GM21576 (cell line): ENCODE results near the gene LONP1.
"Not testable (repeated sequence)": the region's sequence is repeated elsewhere in the genome, so short reads cannot be mapped to it uniquely, and the experiment has no call there.

ENCODE experiments used
- ATAC-seq: cut with Tn5 transposase; IDR thresholded peaks from one replicate; pipeline ENCODE4 v1.9.1; 2021; ENCODE audit warnings: mild to moderate bottlenecking, moderate library complexity; ENCODE audit not compliant: unreplicated experiment

LONP1 gene

DNA sequence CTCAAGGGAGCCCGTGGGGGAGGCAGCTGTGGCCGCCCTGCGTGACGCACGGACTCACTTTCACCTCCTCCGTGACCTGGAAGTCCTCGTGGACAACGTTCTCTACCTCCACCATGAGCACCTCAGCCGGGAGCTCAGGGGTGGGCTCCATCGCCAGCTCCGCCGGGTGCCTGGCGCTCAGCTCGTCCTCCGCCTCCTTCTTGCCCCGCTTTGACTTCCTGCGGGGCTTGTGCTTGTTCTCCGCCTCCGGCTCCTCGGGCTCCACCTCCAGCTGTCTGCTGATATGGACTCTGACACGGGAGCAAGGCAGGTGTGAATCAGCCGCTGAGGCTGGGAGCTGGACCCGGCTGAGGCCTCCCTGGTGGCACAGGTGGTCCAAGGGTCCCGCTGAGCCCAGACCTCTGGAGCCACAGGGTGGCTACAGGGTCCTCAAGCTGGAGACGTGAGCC lies 8.2 kb downstream of the LONP1 start:
- ATAC-seq = no peak

DNA sequence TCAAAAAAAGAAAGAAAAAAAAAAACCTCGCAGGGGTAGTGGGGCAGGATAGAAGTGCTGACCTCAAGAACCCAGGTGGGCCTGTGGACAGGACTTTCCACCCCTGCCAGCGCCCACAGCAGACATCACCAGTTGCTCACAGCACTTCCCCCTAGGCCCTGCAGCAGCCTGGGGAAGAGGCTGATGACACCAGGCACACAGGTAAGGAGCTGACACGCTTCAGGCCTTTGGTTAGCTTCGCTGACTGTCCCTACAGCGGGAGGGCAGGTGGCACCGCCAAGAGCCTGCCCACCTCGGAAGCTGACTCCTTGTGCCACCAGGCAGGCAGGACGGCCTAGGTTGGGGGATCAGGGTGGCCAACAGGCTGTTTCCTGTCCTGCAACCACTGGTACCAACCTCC lies 8.9 kb downstream of the LONP1 start:
- no peak for ATAC-seq

DNA sequence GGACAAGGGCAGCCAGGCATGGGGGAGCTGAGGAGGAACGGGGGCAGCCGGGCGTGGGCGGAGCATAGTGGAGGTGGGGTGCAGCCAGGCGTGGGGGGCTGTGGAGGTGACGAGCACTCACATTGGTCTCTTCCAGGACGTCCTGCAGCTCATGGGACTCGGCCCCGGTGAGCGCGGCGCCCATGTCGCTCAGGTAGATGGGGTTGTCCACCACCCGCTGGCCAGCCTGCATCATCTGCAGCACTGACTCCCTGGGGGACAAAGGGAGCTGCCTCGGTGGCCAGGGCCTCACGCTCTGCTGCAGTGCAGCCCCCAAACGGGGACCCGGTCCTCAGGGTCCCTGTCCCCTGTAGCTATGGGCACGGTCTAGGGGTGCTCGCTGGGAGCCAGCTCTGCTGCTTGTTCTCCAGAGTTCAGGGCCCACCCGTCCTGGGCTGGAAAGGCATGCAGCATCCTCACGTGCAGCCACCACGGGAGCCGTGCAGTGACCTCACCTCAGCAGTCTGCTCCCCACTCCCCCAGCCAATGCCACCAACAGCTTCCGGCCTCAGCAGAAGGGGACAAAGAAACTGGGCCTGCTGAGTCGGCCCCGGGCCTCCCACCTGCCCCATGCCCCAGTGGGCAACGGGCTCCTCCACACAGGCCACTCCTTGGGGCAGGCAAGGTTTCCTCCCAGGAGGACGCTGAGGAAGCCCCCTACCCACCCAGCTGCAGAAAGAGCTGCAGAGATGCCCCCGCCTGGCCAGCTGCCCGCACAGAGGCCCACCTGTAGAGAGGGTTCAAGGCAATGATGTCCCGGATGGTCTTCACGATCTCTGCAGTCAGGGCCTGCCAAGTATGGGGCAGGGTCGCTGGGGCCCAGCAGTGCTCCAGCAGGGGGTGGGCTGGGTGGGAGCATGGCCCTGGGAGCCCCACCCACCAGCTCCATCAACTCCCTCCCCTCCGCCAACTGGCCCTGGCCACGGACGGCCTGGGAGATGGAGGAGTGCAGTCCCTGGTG lies 12.1 kb downstream of the LONP1 start:
- no peak for ATAC-seq

DNA sequence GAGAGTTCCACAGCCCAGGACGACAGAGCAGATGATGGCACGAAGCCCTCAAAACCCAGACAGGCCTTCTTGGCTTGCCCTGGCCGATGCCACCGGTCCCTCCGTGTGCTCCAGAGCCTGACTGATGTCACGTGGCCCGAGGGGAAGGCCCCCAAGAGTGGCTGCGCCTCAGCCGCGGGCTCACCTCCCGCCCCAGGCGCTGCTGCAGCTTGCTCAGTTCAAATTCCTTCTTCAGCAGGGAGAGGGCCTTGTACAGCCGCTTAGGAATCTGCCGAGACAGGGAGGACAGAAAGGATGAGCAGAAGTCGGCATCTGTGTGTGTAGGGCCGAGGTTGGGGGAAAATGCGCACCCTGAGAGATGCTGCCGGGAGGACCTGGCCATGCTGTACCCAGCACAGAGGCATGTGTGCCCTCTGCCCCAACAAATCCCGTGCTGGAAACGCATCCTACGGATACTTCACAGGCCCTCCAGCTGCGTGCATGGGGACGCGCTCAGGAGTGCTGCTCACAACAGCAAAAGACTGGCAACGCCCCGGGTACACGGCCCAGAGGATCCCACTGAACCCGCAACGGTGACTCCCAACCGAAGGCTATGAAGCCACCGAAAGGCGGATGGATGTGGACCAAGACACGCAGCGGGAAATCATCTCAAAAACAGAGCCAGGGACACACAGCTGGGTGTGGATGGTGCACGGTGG lies 12.9 kb downstream of the LONP1 start:
- no peak for ATAC-seq

DNA sequence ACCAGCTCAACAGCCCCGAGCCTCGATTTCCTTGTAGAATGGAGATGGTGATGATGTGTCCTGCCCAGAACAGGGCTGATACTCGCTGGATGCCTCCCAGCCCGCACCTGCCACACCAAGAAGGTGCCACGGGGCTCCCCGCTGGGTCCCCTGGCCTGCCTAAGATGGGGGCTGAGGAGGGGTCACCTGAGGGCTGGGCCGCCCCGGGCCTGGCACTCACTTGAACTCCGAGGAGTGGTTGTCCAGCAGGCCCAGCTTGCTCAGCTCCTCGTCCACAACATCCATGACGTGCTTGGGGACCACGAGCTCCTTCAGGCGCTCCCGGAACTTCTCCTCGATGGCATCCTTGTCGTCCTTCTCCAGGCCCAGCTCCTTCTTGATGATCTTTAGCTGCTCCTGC lies 14.4 kb downstream of the LONP1 start:
- no peak for ATAC-seq

DNA sequence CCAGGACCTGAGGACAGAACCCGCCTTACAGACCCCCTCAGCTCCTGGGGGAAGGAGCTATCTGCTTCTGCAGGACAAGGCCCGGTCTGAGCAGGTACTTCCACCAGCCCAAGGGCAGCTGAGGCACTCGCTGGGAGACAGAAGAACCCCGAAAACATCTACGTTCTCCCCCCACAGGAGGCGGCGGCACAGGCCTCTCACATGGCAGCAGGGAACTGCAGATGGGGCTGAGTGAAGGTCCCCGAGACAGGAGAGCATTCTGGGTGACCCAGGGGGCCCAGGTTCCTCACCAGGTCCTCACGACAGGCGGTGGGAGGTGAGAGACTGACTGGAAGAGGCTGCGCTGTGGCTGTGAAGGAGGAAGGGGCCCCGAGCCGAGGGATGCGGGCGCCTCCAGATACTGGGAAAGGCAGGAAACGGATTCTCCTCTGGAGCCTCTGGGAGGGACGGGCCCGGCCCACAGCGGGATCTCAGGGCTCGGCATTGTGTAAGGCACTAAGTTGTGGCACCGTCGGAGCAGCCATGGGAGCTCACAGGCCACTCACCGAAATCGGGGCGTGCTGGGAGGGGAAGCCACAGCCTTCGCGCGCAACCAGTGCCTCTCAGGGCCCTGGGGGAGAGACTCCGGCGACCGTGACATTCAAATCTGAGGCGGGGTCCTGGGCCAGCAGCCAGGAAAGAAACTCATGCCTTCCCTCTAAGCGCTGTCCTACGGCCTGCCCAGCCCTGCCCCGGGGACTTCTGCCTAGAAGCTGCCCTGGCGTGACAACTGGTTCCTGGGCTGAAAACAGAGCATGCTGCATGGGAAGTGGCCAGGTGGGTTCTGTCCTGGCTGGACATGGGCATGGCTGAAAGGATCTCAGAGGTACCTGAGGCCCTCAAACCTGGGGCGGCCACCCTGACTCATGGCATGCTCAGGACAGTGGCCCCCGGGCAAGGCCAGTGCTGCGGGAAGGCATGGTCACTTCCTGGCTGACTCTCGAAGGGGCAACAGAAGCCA lies 15.8 kb downstream of the LONP1 start:
- ATAC-seq = no peak

DNA sequence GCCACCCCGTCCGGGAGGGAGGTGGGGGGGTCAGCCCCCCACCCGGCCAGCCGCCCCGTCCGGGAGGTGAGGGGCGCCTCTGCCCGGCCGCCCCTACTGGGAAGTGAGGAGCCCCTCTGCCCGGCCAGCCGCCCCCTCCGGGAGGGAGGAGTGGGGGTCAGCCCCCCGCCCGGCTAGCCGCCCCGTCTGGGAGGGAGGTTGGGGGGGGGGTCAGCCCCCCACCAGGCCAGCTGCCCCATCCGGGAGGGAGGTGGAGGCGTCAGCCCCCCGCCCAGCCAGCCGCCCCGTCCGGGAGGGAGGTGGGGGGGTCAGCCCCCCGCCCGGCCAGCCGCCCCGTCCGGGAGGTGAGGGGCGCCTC lies 17.9 kb downstream of the LONP1 start:
- not testable (repeated sequence) for ATAC-seq

DNA sequence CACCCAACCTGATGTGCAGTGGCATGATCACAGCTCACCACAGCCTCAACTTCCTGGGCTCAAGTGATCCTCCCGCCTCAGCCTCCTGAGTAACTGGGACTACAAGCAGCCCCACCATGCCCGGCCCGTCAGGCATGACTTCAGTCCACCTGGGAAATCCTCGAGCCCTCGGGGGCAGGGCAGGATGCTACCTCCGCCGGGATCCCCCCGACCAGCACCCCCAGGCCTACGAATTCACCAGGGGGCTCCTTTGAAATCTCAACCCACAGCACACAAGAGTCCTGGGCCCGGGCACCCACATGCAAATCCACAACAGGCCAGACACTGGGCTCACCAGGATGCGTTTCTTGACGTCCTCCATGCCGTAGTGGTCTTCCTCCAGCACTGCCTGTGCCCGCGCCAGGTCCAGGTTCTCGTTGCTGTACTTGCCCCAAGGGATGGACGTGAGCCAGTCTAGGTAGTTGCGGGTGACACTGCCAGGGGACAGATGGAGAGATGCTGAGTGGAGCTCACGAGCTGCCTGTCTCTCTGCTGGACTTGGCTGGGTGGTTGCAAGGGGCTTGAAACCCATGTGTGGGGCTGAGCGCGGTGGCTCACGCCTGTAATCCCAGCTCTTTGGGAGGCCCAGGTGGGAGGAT lies 19.4 kb downstream of the LONP1 start:
- ATAC-seq = no peak

DNA sequence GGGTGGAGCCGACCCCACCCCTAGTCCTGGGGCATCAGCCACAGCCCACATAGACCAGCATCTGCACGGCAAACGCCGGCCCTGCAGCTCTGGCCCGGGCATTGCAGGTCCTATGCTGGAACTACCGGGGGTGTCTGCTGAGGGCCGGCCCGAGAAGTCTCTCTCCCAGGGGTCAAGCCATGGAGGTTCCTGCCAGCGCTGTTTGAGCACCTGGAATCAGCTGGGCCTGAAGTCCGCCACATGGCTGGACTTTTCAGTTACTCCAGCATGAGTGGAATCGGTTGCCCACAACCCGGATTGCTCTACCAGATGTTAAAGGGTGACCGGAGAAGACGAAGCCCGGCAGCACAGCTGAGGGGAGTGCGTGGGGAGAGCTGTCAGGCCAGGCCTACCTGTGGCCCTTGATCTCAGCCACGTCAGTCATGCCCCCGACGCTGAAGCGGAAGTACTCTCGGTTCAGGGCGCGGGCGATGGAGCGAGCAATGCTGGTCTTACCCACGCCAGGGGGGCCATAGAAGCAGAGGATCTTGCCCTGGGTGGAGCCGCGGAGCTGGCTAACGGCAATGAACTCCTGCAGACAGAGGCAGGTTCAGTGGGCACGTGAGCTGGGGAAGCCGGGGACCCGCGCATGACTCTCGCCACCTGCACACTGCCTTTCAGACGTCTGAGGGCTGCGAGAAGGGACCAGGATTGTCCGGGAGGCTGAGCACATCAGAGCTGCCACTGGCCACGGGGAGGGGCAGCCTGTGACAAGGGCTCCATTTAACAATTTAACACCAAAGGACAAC lies 21.1 kb downstream of the LONP1 start:
- ATAC-seq = no peak

DNA sequence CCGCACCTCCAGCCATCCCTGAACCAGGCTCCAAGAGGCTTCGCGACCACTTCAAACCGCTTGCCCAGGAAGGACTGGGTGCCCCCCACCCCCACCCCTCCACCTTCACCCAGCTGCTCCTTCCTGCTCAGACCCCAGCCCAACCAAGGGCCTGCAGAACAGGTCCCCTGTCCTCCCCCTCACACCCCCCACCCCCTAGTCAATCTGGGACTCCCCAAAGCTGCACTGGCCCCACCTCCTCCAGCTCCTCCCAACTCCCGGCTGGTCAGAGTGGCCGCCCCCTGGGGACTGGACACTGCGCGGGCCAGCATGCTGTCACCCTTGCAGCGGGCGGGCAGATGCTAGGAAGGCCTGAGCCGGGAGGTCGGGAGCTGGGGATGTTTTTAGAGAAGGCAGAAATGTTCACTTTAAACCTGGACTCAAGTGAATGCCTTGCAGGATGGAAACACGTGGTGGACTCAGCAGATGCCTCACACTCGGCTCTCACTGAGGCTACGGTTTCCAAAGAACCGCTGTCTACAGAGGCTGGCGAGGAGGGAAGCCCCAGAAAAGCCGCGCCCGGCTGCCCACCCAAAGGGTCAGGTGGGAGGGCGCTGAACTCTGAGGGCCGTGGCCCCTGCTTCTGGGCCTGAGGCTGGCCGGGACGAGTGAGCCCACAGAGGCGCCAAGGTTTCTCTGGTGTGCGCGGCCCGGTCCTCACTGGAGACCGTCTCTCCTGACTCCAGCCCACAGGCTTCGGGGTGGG lies 21.9 kb downstream of the LONP1 start:
- no peak for ATAC-seq

DNA sequence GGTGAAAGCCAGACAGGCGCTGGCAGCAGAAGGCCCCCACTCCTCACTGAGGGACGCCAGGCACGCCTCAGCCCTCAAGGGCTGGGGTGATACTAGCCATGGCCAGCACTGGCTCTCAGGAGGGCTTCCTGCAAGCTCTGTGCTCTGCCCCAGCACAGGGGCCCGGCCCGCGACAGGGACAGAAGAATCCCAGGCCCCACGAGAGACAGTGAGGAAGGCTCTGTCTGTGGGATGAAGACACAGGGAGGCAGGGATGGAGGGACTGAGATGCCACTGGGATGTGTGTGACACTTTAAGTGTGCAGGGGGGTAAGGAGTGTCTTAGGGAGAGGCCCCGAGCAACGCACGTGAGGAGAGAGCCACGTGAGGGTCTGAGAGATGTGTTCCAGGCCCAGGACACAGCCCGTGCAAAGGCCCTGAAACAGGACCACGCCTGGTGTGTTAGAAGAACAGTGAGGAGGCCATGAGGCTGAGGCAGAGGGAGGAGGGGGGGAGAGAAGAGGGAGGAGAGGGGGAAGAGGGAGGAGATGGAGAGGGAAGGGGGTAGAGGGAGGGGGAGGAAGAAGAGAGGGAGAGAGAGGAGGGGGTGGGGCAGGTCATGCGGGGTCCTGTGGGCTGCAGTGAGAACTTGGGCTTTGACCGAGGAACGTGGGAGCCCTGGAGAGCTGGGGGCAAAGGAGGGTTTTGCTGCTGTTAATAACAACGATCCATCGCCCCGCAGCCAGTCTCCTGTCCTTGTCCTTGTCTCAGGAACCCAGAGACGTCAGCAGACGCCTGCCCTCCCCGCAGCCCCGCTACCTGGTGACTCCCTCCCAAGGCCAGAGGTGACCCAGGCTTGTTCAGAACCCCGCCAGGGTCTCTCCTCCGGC lies 22.7 kb downstream of the LONP1 start:
- no peak for ATAC-seq

DNA sequence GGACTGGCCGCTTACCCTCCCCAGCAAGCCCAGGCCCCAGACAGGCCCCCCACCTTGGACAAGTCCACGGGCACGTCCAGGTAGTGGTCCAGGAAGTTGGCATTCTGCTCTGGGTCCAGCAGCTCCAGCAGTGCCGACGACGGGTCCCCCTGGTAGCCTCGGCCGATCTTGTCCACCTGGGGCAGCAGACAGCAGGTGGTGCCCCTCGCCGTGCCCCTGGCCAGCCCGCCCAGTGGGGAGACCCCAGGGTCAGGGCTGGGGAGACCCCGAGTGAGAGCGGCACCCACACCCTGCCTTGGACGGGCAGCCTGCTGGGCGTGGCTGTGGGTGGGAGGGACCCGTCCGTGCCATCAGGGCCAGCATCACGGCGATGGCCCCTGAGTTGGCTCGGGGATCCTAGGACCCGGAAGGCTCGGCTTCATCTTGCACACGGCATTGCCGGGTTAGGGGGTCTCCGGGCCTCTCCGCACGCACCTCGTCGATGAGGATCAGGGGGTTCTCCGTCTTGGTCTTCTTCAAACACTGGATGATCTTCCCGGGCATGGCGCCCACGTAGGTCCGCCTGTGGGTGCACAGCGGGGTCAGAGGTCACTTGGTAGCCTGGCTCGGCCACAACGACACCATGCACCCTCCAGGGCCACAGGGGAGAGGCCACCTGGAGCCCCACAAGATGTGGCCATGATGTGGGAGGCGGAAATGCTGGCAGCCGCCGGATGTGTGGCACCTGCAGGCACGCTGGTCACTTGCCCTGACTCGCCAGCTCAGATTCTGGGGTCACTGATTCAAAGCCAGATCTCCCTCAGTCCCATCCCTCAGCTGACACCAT lies 23.5 kb downstream of the LONP1 start:
- ATAC-seq = no peak

DNA sequence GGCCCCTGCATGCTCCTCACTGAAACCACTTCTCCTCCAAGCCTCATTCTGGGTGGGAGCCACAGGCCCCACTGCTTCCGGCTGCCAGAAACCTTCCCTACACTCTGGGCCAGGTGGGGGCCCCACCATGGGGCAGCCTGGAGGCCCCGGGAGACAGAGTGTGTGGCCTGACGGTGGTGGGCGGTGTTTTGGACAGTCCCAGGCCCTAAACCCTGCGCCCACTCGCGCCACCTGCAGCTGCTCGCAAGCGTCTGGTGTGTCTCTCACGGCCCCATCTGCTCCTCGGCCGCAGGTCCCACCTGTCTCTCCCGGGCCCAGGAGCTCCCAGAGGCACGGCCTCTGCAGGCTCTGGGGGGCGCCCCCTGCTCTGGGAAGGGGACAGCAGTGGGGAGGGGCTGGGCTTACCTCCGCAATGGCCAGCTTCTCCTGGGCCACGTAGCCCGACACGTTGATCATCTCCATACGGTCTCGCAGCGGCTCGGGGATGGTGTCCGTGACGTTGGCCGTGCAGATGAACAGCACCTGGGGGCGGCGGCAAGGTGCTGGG lies 24.2 kb downstream of the LONP1 start:
- ATAC-seq = no peak

DNA sequence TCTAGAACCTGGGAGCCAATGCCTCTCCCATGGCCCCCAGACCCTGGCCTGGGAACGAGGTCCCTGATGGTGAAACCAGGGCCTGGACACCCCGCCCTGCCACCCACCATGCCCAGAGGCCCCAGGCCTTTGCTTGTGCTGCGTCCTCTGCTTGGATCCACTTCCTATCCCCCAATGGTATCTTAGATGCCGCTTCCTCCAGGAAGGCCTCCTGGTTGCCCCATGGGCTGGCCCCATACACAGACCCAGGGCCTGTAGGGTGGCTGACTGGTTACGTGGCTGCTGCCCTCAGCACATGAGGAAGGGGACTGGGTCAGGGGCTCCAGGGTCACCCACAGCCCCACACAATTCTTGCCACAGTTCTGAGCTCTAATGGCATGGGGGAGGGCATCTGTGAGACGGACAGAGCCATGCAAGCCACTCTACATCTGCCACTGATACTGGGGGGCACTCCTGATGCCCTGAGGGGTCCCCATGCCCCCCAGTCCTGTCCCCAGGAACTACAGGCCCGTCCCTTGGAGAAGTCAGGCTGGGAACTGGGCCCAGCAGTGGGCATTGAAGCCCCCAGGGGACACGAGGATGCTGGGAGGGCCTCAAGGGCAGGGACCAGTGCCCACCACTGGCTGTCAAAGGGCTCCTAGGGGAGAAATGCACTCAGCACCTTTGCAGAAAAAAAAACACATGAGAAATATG lies 24.8 kb downstream of the LONP1 start:
- ATAC-seq = no peak

DNA sequence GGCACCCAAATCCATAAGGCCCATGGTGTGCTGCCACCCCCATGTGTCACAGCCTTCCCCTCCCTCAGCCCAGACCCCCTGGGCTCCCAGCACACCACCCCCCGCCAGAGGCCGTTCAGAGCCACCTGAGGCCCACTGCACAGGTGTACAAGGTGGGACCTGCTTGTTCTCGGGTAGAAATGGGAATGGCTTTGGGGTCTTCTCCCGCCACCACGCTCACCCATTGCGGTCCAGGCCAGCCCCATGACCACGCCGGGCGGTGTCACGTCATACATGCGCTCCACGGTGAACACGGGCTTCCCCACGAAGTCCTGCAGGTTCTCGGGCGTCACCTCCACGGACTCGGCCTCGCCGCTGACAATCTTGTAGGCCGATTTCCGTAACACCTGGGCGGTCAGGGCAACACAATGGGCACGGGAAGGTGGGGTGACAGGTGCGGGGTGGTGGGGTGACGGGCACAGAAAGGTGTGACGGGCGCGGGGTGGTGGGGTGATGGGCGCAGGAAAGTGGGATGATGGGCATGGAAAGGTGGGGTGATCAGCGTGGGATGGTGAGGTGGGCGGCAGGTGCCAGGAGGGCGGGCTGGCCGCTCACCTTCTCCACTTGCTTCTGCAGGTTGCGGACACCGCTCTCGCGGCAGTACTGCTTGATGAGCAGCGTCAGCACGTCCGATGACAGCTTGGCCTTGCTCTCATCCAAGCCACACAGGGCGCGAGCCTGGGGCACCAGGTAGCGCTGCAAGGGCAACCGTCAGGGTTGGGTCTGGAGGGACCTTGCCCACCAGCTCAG lies 25.6 kb downstream of the LONP1 start:
- ATAC-seq = no peak
